Nephron progenitor cell (in vitro differentiated cells): ENCODE measurements around the gene STX4.
A peak's percentile ranks its signal among the peaks of the same experiment; 100 is the strongest.

Experiments used
- DNase-seq: peaks from one replicate; pipeline ENCODE4 v3.0.0; 2021
- H3K27ac Mint-ChIP-seq: 2 replicates; pipeline ENCODE4 v1.8.0; 2021; ENCODE audit warnings: mild to moderate bottlenecking, moderate library complexity, mixed read lengths
- H3K27me3 Mint-ChIP-seq: 2 replicates; pipeline ENCODE4 v1.8.0; 2021; ENCODE audit warnings: mild to moderate bottlenecking, low read depth, mixed read lengths; ENCODE audit not compliant: poor library complexity
- H3K36me3 Mint-ChIP-seq: 2 replicates; pipeline ENCODE4 v1.8.0; 2021; ENCODE audit warnings: low read depth, mixed read lengths
- H3K4me1 Mint-ChIP-seq: 2 replicates; pipeline ENCODE4 v1.8.0; 2021; ENCODE audit warnings: mixed read lengths
- H3K4me3 Mint-ChIP-seq: 2 replicates; pipeline ENCODE4 v1.8.0; 2021; ENCODE audit warnings: mild to moderate bottlenecking, moderate library complexity, mixed read lengths
- H3K9me3 Mint-ChIP-seq: 2 replicates; pipeline ENCODE4 v1.8.0; 2021; ENCODE audit warnings: mild to moderate bottlenecking, moderate library complexity, mixed read lengths
- TF ChIP-seq, protein P1 (sequence below): fragments of 200-600 bp; sonication (generic); IDR thresholded peaks from 2 replicates; pipeline ENCODE4 v1.5.0; 2021; ENCODE audit warnings: antibody characterized with exemption

The STX4 gene

DNA sequence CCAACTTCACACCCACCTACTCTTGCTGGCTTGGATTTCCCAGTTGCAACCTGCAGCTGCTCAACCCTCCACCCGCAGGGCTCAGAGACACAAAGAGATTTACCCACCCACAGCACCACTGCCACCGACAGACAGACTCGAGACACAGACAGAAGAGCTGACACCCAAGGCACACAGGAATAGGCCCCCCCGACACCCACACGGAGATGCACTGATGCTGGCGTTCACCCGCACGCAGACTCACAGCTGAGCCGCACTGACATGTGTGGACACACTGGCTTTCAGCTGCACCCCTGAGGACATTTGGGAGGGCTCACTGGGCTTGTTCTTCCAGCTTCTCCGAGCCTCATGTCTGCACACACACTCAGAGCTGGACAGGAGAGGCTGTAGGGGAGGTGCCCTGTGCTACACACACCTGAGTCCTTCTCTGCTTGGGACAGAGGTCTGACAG, 31.1 kb upstream of the STX4 start:
- no peak overlapping the region for H3K4me3 Mint-ChIP-seq
- DNase-seq: no peak
- no peak overlapping the region for H3K27ac Mint-ChIP-seq
- H3K9me3 Mint-ChIP-seq: no peaks in the 10 kb centered on the region
- peaks cover 23% of the 10 kb centered on the region for H3K27me3 Mint-ChIP-seq
- no peaks in the 10 kb centered on the region for H3K36me3 Mint-ChIP-seq
- TF ChIP-seq, protein P1, sequence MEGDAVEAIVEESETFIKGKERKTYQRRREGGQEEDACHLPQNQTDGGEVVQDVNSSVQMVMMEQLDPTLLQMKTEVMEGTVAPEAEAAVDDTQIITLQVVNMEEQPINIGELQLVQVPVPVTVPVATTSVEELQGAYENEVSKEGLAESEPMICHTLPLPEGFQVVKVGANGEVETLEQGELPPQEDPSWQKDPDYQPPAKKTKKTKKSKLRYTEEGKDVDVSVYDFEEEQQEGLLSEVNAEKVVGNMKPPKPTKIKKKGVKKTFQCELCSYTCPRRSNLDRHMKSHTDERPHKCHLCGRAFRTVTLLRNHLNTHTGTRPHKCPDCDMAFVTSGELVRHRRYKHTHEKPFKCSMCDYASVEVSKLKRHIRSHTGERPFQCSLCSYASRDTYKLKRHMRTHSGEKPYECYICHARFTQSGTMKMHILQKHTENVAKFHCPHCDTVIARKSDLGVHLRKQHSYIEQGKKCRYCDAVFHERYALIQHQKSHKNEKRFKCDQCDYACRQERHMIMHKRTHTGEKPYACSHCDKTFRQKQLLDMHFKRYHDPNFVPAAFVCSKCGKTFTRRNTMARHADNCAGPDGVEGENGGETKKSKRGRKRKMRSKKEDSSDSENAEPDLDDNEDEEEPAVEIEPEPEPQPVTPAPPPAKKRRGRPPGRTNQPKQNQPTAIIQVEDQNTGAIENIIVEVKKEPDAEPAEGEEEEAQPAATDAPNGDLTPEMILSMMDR: no peak
- H3K4me1 Mint-ChIP-seq: peaks cover 48% of the 10 kb centered on the region

GRCh38 chr16:31002862-31003341, 30.5 kb upstream of the STX4 start:
- no peak for DNase-seq
- no peaks in the 10 kb centered on the region for H3K9me3 Mint-ChIP-seq
- peaks cover 17% of the 10 kb centered on the region for H3K27me3 Mint-ChIP-seq
- no peak overlapping the region for H3K4me3 Mint-ChIP-seq
- H3K27ac Mint-ChIP-seq: no peak overlapping the region
- TF ChIP-seq, protein P1: no peak
- H3K36me3 Mint-ChIP-seq: no peaks in the 10 kb centered on the region
- peaks cover 45% of the 10 kb centered on the region for H3K4me1 Mint-ChIP-seq

DNA sequence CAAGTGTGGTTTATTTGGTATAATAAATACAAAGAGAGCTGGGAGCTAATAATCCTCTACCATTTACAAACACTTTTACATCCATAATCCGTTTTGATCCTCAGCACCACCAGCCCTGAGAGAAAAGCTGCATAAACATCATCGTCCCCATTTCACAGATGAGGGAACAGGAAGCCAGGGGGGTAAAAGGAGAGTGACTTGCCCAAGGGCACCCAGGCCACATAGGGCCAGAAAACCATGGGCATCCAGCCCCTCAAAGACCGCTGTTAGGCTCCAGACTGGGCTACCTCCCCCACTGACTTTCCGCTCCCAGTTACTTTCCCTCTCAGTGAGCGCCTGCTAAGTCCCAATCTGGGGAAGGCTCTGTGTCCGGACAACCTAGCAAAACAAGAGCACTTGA, 29.6 kb upstream of the STX4 start:
- DNase-seq: no peak
- H3K4me1 Mint-ChIP-seq: peaks cover 38% of the 10 kb centered on the region
- no peaks in the 10 kb centered on the region for H3K36me3 Mint-ChIP-seq
- no peak overlapping the region for H3K4me3 Mint-ChIP-seq
- peaks cover 9% of the 10 kb centered on the region for H3K27me3 Mint-ChIP-seq
- no peaks in the 10 kb centered on the region for H3K9me3 Mint-ChIP-seq
- H3K27ac Mint-ChIP-seq: peak overlapping the region; percentile 24
- TF ChIP-seq, protein P1: no peak

- DNase-seq: no peak
- Mint-ChIP-seq H3K4me3 (no peak overlapping the region), H3K36me3 (no peaks in the 10 kb centered on the region), H3K27me3 (peaks cover 8% of the 10 kb centered on the region), H3K4me1 (peaks cover 42% of the 10 kb centered on the region), H3K27ac (no peak overlapping the region), H3K9me3 (no peaks in the 10 kb centered on the region)
- TF ChIP-seq, protein P1: no peak
Measured at GRCh38 chr16:31004658-31005057, 28.7 kb upstream of the STX4 start.

DNA sequence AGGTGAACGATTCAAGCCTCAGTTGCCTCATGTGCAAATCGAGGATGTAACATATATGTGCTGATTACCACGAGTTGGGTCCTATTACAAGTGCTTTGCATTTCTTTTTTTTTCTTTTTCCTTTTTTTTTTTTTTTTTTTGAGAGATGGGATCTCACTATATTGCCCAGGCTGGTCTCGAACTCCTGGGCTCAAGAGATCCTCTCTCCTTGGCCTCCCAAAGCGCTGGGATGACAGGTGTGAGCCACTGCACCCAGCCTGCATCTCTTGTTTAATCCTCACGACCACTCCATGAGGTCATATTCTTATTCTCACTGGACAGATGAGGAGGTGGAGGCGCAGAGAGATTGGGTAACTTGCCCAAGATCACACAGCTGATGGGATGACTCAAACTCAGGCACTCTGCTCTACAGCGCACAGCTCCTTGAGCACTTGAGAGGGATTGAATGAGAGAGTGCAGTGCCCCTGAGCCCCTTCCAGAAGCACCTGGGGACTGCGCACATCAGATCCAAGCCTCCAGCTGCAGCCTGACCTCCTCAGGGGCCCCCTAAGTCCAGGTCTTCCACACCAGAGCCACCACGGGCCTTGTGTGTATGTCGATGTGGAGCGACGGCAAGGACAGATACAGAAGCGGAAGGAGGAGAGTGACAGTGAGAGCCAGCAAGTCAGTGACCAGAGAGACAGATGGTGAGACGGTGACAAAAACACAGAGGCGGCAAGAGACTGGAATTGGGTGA, 27.8 kb upstream of the STX4 start:
- H3K27me3 Mint-ChIP-seq: peaks cover 8% of the 10 kb centered on the region
- no peaks in the 10 kb centered on the region for H3K36me3 Mint-ChIP-seq
- no peak overlapping the region for H3K4me3 Mint-ChIP-seq
- DNase-seq: no peak
- peaks cover 46% of the 10 kb centered on the region for H3K4me1 Mint-ChIP-seq
- TF ChIP-seq, protein P1: no peak
- H3K27ac Mint-ChIP-seq: peak overlapping the region; percentile 81
- H3K9me3 Mint-ChIP-seq: no peaks in the 10 kb centered on the region

DNA sequence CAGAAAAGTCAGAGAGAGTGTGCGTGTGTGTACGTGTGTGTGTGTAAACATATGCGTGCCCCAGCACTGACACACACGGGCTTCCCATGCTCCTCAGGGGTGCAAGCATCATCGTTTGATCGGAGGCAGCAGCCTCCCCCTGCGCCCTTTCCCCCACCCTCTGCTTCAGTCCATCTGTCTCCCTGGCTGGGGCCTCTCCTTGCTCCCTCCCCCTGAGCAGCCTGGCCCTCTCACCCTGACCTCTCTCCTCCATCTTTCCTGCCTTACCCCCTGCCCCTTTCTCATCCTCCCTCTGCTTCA, 27.3 kb upstream of the STX4 start:
- DNase-seq: no peak
- Mint-ChIP-seq H3K4me3 (no peak overlapping the region), H3K9me3 (no peaks in the 10 kb centered on the region), H3K27me3 (peaks cover 8% of the 10 kb centered on the region), H3K27ac (peak overlapping the region; percentile 81), H3K36me3 (no peaks in the 10 kb centered on the region), H3K4me1 (peaks cover 46% of the 10 kb centered on the region)
- TF ChIP-seq, protein P1: no peak
